ENCODE data around the gene MYLK4.
A peak's percentile ranks its signal among the peaks of the same experiment; 100 is the strongest.

Gene MYLK4

DNA sequence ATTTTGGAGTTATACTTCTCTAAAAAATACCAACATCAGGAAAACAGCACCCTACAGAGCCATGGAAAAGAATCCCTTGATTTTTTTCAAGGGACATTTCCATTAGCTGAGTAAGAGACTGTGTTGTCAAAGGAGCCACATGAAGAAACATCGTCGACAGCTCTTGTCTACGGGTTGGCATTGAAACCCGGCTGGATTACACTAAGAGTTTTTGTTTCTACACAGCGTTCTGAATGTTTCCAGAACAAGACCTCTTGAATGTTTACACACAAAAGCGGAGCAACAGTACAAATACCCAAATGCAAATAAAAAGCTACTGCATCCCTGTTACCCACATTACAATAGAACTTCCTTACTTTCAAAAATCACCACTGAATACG is 2.4 kb upstream of the MYLK4 start:
- Mint-ChIP-seq H3K27me3 (peaks cover 7% of the 10 kb centered on the region), H3K36me3 (no peaks in the 10 kb centered on the region), H3K4me1 (peaks cover 6% of the 10 kb centered on the region), H3K9me3 (no peaks in the 10 kb centered on the region), H3K27ac (no peak overlapping the region), H3K4me3 (no peak overlapping the region)

DNA sequence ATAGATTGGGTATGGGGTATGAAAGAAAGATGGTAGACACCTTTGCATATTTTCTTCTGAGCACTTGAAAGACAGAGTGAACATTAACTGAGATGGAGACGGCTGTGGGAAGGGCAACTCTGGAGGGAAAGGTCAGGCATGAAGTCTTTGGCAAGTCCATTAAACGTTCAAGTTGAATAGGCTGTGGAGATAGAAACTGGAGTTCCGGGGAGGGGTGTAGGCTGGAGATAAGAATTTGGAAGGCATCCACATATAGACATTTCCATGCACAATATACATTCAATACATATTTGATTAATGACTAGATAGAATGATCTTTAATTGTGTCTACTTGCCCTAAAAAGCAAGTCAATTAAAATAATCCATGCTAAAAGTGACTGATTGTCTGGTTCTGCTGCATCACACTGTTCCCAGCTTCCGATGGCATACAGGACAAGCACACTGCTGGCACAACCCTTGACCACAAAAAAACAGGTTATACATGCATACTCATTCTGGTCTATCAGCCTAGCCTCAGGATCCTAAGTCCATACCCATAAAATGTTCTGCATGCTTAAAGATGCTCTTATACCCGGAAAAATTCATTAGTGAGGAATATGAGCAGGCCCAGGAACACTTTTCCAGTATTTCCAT is 1.9 kb upstream of the MYLK4 start:
- peaks cover 6% of the 10 kb centered on the region for H3K4me1 Mint-ChIP-seq
- H3K4me3 Mint-ChIP-seq: no peak overlapping the region
- H3K27me3 Mint-ChIP-seq: peaks cover 7% of the 10 kb centered on the region

GRCh38 chr6:2751871-2752270 is 1.1 kb upstream of the MYLK4 start:
- peaks cover 6% of the 10 kb centered on the region for H3K4me1 Mint-ChIP-seq
- no peaks in the 10 kb centered on the region for H3K9me3 Mint-ChIP-seq
- no peak overlapping the region for H3K4me3 Mint-ChIP-seq
- no peak overlapping the region for H3K27ac Mint-ChIP-seq
- peaks cover 7% of the 10 kb centered on the region for H3K27me3 Mint-ChIP-seq
- H3K36me3 Mint-ChIP-seq: no peaks in the 10 kb centered on the region

More for the DNA sequence above, 1.9 kb upstream of the MYLK4 start:
- Mint-ChIP-seq H3K9me3 (no peaks in the 10 kb centered on the region), H3K27ac (no peak overlapping the region), H3K36me3 (no peaks in the 10 kb centered on the region)

GRCh38 chr6:2749969-2750600 is 637 bp downstream of the MYLK4 start:
- no peak overlapping the region for H3K27ac Mint-ChIP-seq
- no peak overlapping the region for H3K4me3 Mint-ChIP-seq
- H3K4me1 Mint-ChIP-seq: peaks cover 6% of the 10 kb centered on the region
- no peaks in the 10 kb centered on the region for H3K9me3 Mint-ChIP-seq
- H3K36me3 Mint-ChIP-seq: no peaks in the 10 kb centered on the region
- H3K27me3 Mint-ChIP-seq: peaks cover 4% of the 10 kb centered on the region

DNA sequence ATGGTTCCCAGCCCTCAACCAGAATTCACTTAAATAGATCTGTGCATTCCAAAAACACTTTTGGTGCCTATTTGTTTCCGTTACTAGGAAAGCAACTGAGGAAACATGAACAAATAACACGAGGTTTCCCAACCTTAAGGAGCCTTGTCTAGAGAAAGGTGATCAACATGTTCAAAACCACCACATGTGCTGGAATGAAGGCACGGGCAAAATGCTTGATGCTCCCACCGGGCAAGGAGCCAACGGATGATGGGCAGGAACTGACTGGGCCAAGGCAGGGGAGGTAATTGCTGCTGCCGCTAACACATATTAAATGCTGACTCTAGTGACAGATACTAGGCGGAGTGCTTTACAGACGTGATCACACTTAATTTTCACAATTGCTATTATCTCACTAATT is 2.5 kb downstream of the MYLK4 start:
- Mint-ChIP-seq H3K36me3 (no peaks in the 10 kb centered on the region), H3K4me3 (no peak overlapping the region), H3K27ac (no peak overlapping the region), H3K4me1 (peaks cover 6% of the 10 kb centered on the region), H3K27me3 (peaks cover 4% of the 10 kb centered on the region), H3K9me3 (no peaks in the 10 kb centered on the region)

DNA sequence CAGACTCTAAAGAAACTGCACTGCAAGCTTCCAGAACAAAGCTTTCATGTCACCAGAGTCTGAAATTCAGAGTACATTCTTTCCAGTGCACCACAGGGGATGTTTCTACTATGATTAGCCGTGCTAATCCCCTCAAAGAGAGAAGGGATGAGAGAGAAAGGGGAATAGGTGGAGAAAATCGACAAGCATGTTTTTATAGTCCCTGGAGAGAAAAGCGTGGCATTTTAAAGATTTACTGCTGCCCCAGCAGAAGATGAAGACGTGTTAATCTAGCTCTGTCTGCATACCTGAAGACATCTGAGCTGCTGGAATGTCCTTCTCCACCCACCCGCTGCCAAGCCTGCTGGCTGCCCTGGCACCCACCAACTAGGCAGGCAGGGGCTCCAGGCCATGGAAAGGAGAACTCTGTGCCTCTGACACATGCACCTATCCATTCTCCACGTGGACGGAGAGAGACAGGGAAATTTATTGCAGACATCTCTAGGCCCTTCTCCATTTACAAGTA is 4.1 kb downstream of the MYLK4 start:
- Mint-ChIP-seq H3K27me3 (peaks cover 4% of the 10 kb centered on the region), H3K4me3 (no peak overlapping the region), H3K9me3 (no peaks in the 10 kb centered on the region), H3K4me1 (peaks cover 6% of the 10 kb centered on the region), H3K27ac (no peak overlapping the region), H3K36me3 (no peaks in the 10 kb centered on the region)

- H3K4me3 Mint-ChIP-seq: no peak overlapping the region
- H3K36me3 Mint-ChIP-seq: no peaks in the 10 kb centered on the region
- no peaks in the 10 kb centered on the region for H3K27me3 Mint-ChIP-seq
- no peaks in the 10 kb centered on the region for H3K9me3 Mint-ChIP-seq
- H3K27ac Mint-ChIP-seq: no peak overlapping the region
- H3K4me1 Mint-ChIP-seq: peaks cover 6% of the 10 kb centered on the region
These were observed 5.5 kb downstream of the MYLK4 start for GRCh38 chr6:2745246-2745645.

GRCh38 chr6:2744778-2745177 is 5.9 kb downstream of the MYLK4 start:
- Mint-ChIP-seq H3K4me1 (peaks cover 1% of the 10 kb centered on the region), H3K4me3 (no peak overlapping the region), H3K36me3 (no peaks in the 10 kb centered on the region), H3K27me3 (no peaks in the 10 kb centered on the region), H3K9me3 (no peaks in the 10 kb centered on the region), H3K27ac (peak overlapping the region; percentile 3)

DNA sequence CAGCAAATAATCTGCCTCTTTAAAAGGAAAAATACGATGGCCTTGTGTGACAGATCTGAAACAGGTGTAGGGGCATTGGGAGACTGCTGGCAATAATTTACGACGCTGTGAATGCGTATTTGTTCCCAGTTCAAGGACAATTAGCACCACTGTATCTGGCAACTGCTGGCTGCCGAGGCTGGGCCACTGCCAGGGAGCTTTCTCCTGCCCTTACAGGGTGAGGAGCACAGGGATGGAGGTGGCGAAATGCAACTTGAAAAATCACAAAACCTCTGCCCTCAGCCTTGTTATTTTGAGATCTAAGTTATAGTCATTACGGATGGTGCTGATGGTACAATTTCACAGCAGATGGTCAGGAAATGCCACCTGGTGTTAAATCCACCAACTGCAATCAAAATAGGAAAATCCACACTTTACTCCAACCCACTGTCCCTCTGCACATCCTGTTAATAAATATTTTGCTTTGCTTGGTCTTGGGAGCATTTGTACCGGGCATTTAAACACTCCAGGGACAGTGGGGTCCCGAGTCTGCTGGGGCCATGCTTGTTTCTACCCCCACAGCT is 6.4 kb downstream of the MYLK4 start:
- no peak overlapping the region for H3K4me3 Mint-ChIP-seq
- no peaks in the 10 kb centered on the region for H3K4me1 Mint-ChIP-seq
- no peaks in the 10 kb centered on the region for H3K36me3 Mint-ChIP-seq
- H3K27me3 Mint-ChIP-seq: no peaks in the 10 kb centered on the region
- H3K9me3 Mint-ChIP-seq: no peaks in the 10 kb centered on the region
- H3K27ac Mint-ChIP-seq: no peak overlapping the region

DNA sequence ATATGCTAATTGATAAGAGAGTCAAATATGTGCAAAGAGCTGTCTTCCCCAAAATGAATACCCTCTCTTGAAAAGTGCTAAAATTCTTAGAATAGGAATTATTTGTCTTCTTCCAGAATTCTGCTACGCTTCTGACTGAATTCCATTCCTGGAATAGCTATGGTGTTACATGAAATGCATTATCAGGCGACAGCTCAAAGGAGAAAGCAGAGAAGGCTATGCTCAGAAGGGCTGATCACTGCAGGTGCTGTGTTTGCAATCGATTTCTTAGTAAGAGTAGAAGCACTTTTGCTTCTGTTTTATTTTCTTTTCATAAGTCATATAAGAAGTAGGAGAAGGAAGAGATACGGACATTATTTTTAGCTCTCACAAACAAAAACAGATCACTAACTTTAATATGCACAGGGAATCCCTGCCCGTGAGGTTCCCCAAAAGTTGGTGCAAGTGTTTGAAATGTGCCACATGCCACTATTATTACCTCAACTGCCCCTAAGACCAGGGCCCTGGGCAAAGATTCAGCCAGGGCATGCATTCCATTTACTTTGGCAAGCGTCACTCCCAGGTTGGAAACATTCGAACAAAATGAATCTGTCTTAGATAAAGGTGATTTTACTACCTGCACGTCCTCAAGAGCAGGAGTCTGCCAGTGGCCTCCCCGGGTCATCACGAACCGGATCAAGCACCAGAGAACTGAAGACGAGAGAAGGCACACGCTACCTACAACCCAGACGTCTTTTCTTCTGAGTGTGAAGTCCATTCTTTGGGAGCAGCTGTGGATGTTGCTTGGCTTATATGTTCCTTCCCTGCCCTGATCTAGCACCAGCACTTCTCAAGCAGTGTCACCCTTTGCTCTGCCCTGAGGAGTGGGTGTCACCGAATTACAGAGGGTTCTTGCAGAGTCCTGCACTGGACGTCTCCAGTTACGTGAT is 7.2 kb downstream of the MYLK4 start:
- H3K27ac Mint-ChIP-seq: no peak overlapping the region
- H3K4me1 Mint-ChIP-seq: no peaks in the 10 kb centered on the region
- no peaks in the 10 kb centered on the region for H3K27me3 Mint-ChIP-seq
- H3K9me3 Mint-ChIP-seq: no peaks in the 10 kb centered on the region
- no peak overlapping the region for H3K4me3 Mint-ChIP-seq
- no peaks in the 10 kb centered on the region for H3K36me3 Mint-ChIP-seq

GRCh38 chr6:2741756-2742155 is 9.0 kb downstream of the MYLK4 start:
- Mint-ChIP-seq H3K36me3 (no peaks in the 10 kb centered on the region), H3K4me3 (no peak overlapping the region), H3K9me3 (no peaks in the 10 kb centered on the region), H3K27ac (no peak overlapping the region), H3K27me3 (peaks cover 1% of the 10 kb centered on the region), H3K4me1 (no peaks in the 10 kb centered on the region)

- H3K27ac Mint-ChIP-seq: no peak overlapping the region
- H3K4me1 Mint-ChIP-seq: no peaks in the 10 kb centered on the region
- H3K27me3 Mint-ChIP-seq: peaks cover 1% of the 10 kb centered on the region
- H3K36me3 Mint-ChIP-seq: no peaks in the 10 kb centered on the region
- no peak overlapping the region for H3K4me3 Mint-ChIP-seq
- H3K9me3 Mint-ChIP-seq: no peaks in the 10 kb centered on the region
These were observed 10.1 kb downstream of the MYLK4 start for GRCh38 chr6:2740581-2740980.

- no peak overlapping the region for H3K27ac Mint-ChIP-seq
- H3K4me3 Mint-ChIP-seq: no peak overlapping the region
- H3K27me3 Mint-ChIP-seq: peaks cover 1% of the 10 kb centered on the region
- H3K36me3 Mint-ChIP-seq: no peaks in the 10 kb centered on the region
- no peaks in the 10 kb centered on the region for H3K9me3 Mint-ChIP-seq
- H3K4me1 Mint-ChIP-seq: no peaks in the 10 kb centered on the region
These were observed 11.4 kb downstream of the MYLK4 start for GRCh38 chr6:2739335-2739734.

DNA sequence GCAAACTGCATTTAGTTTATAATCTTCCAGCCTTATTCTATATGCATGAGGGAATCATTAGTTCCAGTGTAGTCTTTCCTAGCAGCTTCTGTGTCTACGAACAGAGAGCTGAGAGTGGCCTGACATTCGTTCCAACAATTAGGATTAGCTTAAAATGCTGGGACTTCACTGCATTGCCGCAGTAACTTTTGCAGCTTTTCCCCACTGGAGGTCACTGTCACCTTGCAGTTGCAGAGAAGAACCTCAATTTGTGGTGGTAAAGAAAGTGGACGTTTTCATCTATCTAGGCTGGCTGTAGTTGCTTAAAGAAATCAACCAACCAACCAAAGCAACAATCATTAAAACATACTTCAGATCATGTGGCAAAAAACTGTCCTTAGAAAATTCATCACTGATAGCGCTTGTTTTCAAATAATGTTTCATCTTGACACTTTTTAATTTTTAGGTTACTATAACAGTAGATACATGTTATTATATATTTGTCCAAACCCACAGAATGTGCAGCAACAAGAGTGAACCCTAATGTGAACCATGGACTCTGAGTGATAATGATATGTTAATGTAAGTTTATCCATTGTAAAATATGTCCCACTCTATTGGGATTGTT is 12.2 kb downstream of the MYLK4 start:
- Mint-ChIP-seq H3K4me3 (no peak overlapping the region), H3K4me1 (no peaks in the 10 kb centered on the region), H3K36me3 (no peaks in the 10 kb centered on the region), H3K9me3 (no peaks in the 10 kb centered on the region), H3K27me3 (peaks cover 1% of the 10 kb centered on the region), H3K27ac (no peak overlapping the region)

- Mint-ChIP-seq H3K9me3 (no peaks in the 10 kb centered on the region), H3K27ac (no peak overlapping the region), H3K4me1 (no peaks in the 10 kb centered on the region), H3K27me3 (peaks cover 1% of the 10 kb centered on the region), H3K36me3 (no peaks in the 10 kb centered on the region), H3K4me3 (no peak overlapping the region)
These were observed 12.8 kb downstream of the MYLK4 start for GRCh38 chr6:2737885-2738284.

Measured in activated naive CD4-positive, alpha-beta T cell treated with anti-CD3 and anti-CD28 coated beads, Interleukin-2, amount 50 U/mL, for 24 hours (primary cell).